Panc1 (cell line): Measurements from ENCODE around the gene LRRC8B. TPM values are rescaled to one million over a fixed set of nuclear protein-coding genes. Genes with fewer than 3 reads are reported as not detected.

Source experiments
- ATAC-seq: fragments of 200-7000 bp; cut with Tn5 transposase; 2 replicates; pipeline ENCODE4 v1.9.1; 2020; ENCODE audit warnings: mild to moderate bottlenecking, moderate library complexity
- BruUV-seq: library from RNA; stranded (reverse); fragments of 400-500 nt; replicated peaks from 2 replicates; lab custom pipeline; 2021; lab: Mats Ljungman, UMichigan
- CTCF ChIA-PET: fragments of 300-600 bp; sonication (Branson Sonifier 250); formaldehyde crosslinking; loops from one replicate; lab custom pipeline; 2022; ENCODE audit warnings: antibody characterized with exemption; lab: Charles Lee
- POLR2A ChIA-PET: fragments of 300-600 bp; sonication (Branson Sonifier 250); formaldehyde crosslinking; loops from one replicate; lab custom pipeline; 2022; ENCODE audit warnings: antibody characterized with exemption; lab: Charles Lee
- DNase-seq: peaks from one replicate; pipeline ENCODE4 v3.0.0-alpha.2; 2010; ENCODE audit warnings: low read depth, low spot score
- H3K27ac ChIP-seq: 2 replicates; pipeline ENCODE4 v1.5.1; 2011; ENCODE audit warnings: mild to moderate bottlenecking, low read length, inconsistent platforms
- H3K27me3 ChIP-seq: fragments of 200-500 bp; sonication (Bioruptor generic); 2 replicates; pipeline ENCODE4 v1.6.0; 2014; ENCODE audit warnings: low read length, inconsistent platforms; ENCODE audit not compliant: control insufficient read depth, insufficient read depth
- H3K36me3 ChIP-seq: fragments of 200-500 bp; sonication (Bioruptor generic); 2 replicates; pipeline ENCODE4 v1.5.1; 2014; ENCODE audit warnings: inconsistent platforms, mild to moderate bottlenecking, low read length, moderate library complexity; ENCODE audit not compliant: control insufficient read depth, insufficient read depth
- H3K4me1 ChIP-seq: 2 replicates; pipeline ENCODE4 v1.5.1; 2011; ENCODE audit warnings: inconsistent platforms, mild to moderate bottlenecking, low read length, moderate library complexity; ENCODE audit not compliant: control insufficient read depth, insufficient read depth
- H3K4me3 ChIP-seq, 2 experiments: 2 replicates each; pipeline ENCODE4 v1.5.1; 2011 to 2012; ENCODE audit warnings: low read depth in 2 of 2, low read length in 2 of 2, mild to moderate bottlenecking in 2 of 2, inconsistent platforms in 1 of 2, moderate library complexity in 1 of 2
- H3K9me3 ChIP-seq: fragments of 200-500 bp; sonication (Bioruptor generic); 2 replicates; pipeline ENCODE4 v1.5.1; 2014; ENCODE audit warnings: low read depth, mild to moderate bottlenecking, inconsistent platforms, low read length, moderate library complexity; ENCODE audit not compliant: control insufficient read depth, insufficient read depth
- CTCF ChIP-seq: fragments of 450-650 bp; IDR thresholded peaks from 2 replicates; pipeline ENCODE4 v1.5.1; 2017; ENCODE audit warnings: mild to moderate bottlenecking
- POLR2AphosphoS5 ChIP-seq: IDR thresholded peaks from 2 replicates; pipeline ENCODE4 v1.6.1; 2012; ENCODE audit warnings: mild to moderate bottlenecking, low read depth, low read length, moderate library complexity
- REST ChIP-seq, 2 experiments: IDR thresholded peaks; 2 replicates each; pipeline ENCODE4 v1.6.1; 2011 to 2012; ENCODE audit warnings: low read depth in 2 of 2, control low read depth in 1 of 2, low read length in 1 of 2, mild to moderate bottlenecking in 1 of 2, moderate library complexity in 1 of 2; ENCODE audit not compliant: insufficient read depth in 1 of 2
- SIN3A ChIP-seq: IDR thresholded peaks from 2 replicates; pipeline ENCODE4 v1.6.1; 2012; ENCODE audit warnings: low read depth, mild to moderate bottlenecking, low read length, moderate library complexity, borderline replicate concordance; ENCODE audit not compliant: insufficient read depth
- TCF7L2 ChIP-seq: IDR thresholded peaks from 2 replicates; pipeline ENCODE4 v1.6.1; 2011; ENCODE audit warnings: mild to moderate bottlenecking, low read depth, low read length, inconsistent platforms
- in situ Hi-C: cut with HindIII; loops from 2 replicates; pipeline ENCODE4 v1.10.0; 2016; ENCODE audit warnings: low sequenced_read_pairs, low pct_unique_long_range_greater_than_20kb
- intact Hi-C: fragments of 100-400 bp; cut with micrococcal nuclease; formaldehyde crosslinking; loops from one replicate; pipeline ENCODE4 v1.10.0; 2022; ENCODE audit not compliant: unreplicated experiment
- total RNA-seq: library from RNA; stranded (reverse); gene quantifications from one replicate; pipeline ENCODE4 v1.2.1, GENCODE V29; 2021; ENCODE audit not compliant: unreplicated experiment

The LRRC8B gene
- total RNA-seq, 1 experiment from 2014 or later = 27.3 TPM

DNA sequence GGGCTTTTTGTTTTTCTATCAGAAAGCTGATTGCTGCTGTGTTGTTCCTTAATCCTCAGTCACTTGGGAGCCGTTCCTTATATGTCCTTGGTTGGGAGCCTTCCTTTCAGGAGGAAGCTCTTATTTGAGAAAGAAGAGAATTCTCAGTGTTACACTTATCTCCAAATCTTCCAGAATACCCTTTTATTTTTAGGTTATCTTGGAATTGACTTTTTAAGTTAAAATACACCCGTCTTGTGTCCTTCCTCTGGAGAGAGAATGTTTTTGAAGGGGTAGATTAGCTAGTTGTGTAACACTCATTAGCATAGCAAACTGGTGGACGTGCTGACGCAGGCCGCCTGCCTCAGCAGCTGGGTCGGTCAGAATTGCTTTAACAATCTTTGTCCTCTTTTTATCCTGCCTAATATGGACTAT lies 42.1 kb downstream of the LRRC8B start:
- H3K27ac ChIP-seq = no peak overlapping the region
- in situ Hi-C loops = no loop called here
- POLR2A ChIA-PET = no interaction called here
- no peaks in the 10 kb centered on the region for H3K27me3 ChIP-seq
- DNase-seq (no peak), ATAC-seq (no peak)
- no peaks in the 10 kb centered on the region for H3K9me3 ChIP-seq
- no peak overlapping the region for H3K4me3 ChIP-seq
- TF ChIP-seq TCF7L2 = no peak
- no peak for TF ChIP-seq CTCF
- TF ChIP-seq SIN3A = no peak
- no peak for TF ChIP-seq POLR2AphosphoS5
- no peak for TF ChIP-seq REST (IDR thresholded peaks at IDR 0.05; ENCODE audit: insufficient read depth in 1 of 2, low read depth in 2 of 2, low read length in 1 of 2)
- intact Hi-C loops = no loop called here
- H3K36me3 ChIP-seq = no peaks in the 10 kb centered on the region
- no TSS peak for BruUV-seq
- no peaks in the 10 kb centered on the region for H3K4me1 ChIP-seq
- CTCF ChIA-PET = no interaction called here

- in situ Hi-C loops = no loop called here
- intact Hi-C loops = no loop called here
- BruUV-seq = no TSS peak
- CTCF ChIA-PET = no interaction called here
- no peaks in the 10 kb centered on the region for H3K4me1 ChIP-seq
- POLR2A ChIA-PET = no interaction called here
- no peaks in the 10 kb centered on the region for H3K27me3 ChIP-seq
- no peak for ATAC-seq
- H3K27ac ChIP-seq = no peak overlapping the region
- H3K4me3 ChIP-seq = no peak overlapping the region
- TF ChIP-seq REST (IDR thresholded peaks at IDR 0.05; ENCODE audit: insufficient read depth in 1 of 2, low read depth in 2 of 2, low read length in 1 of 2) = no peak
- no peak for TF ChIP-seq POLR2AphosphoS5
- TF ChIP-seq CTCF = no peak
- no peak for TF ChIP-seq TCF7L2
- no peak for TF ChIP-seq SIN3A
- H3K9me3 ChIP-seq = no peaks in the 10 kb centered on the region
- DNase-seq = no peak
- H3K36me3 ChIP-seq = no peaks in the 10 kb centered on the region
Observed at GRCh38 chr1:89567797-89568196, 43.2 kb downstream of the LRRC8B start.
